Activated CD4-positive, alpha-beta T cell treated with anti-CD3 and anti-CD28 coated beads for 24 hours (primary cell): ENCODE measurements around the gene IL3.

Experiments used
- DNase-seq, 2 donors: peaks; one replicate each; pipeline ENCODE4 v3.0.0-alpha.2; 2020; ENCODE audit warnings: low read depth in 2 of 2

The IL3 gene

DNA sequence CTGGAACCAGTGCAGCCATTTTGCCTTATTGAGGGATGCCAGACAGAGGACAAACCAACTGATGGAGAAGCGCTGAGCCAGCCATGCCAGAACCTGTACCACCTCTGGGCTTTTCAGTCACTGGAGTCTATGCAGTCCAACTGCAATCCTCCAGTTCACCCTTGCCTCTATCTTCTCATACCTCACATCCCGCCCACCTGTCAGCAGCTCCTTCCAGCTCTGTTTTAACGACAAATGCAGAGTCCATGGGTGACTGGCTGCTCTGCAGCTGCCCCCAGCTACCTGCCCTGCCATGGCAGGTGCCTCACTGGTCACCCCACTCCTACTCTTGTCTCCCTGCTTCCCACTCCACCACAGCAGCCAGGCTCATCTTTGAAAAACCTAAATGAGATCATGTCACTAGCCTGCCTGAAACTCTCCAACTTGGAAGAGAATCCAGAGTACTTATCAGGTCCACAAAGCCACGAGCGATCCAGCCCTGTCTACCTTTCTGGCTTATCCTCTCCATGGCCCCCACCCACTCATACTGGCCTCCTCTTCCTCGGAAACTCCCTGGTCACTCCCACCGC is 35.0 kb upstream of the IL3 start:
- DNase-seq, result no peak

DNA sequence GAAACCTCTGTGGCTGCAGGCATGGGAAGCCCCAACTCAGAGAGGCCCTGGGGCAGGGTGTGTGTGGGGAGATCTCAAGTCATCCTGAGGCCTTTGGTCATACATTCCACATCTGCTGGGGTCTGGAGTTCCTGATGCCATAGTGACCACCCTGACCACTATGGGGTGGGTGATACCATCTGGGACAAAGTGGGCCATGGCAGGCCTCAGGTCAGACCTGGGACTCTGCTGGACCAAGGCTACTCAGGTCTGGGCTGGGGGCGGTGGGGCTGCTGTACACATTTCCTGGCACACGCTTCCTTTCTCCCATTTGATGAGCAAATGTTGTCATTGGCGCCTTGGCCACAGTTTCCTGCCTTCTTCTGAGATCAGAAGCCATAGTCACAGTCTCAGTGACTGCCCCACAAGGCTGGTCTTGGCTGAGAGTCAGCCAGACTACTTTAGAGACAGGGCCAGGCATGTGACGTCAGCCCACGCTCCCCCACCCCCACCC is 33.9 kb upstream of the IL3 start:
- no peak for DNase-seq

DNA sequence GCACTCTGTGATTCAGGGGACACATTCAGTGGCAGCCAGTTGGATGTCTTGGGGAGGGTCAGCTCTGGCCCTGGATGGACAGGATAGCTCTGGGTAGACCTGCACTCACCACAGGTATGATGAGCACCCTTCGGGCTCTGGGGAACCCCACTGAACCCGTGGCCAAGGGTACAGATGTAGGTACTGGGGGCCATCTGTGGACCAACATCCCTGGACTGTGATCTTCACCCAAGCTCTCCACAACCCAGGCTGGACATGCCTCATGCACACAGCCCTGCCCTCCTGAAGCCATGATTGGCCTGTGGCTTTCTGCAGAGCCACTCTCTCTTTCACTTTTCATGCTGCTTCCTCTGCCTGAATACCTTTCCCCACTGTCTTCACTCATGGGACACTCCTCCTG is 33.4 kb upstream of the IL3 start:
- no peak for DNase-seq

DNA sequence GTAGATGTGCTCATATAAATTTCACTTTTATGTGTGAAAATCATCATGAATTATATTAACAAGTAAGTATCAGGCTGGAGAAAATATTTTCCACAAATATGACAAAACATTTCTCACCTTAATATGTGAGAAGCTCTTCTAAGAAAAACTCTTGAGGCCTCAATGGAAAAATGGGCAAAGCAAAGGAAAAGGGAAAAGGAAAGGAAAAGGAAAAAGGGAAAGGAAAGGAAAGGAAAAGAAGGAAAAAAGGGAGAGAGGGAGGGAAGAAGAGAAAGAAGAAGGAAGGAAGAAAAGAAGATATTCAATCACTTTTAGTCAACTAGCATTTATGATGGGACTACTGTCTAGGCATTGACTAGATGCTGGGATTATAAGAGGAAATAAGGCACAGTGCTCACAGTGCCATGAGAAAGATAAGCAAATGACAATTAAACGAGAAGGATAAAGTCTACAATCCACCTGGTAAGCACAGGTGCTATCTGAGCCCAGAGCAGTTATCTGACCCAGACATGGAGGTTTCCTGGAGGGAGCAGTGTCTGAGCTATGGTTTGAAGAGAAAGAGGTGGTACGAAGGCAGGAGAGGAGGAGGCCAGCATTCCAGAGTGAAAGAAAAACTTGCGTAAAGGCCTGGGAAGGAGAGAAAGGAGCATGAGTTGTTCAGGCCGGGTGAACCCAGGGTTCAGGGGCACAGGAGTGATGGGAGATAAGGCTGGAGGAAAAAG is 30.7 kb upstream of the IL3 start:
- DNase-seq, result no peak

DNA sequence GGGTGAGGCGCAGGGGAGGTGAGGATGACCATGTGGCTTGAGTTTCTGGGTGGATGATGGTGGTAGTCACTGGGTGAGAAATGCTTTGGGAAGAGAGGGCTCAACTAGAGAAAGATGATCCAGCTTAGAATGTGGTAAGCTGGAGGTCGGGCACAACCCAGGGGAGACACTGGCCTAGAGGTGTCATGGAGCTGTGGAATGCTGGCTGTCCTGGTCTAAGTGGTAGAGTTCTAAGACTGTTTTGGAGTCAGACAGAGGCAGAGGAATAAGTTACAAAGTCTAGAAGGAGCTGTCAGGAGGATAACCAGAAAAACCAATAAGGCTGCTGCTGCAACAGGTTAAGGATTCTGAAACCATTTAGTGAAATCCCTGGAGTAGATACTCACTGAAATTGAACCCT is 29.8 kb upstream of the IL3 start:
- no peak for DNase-seq

DNA sequence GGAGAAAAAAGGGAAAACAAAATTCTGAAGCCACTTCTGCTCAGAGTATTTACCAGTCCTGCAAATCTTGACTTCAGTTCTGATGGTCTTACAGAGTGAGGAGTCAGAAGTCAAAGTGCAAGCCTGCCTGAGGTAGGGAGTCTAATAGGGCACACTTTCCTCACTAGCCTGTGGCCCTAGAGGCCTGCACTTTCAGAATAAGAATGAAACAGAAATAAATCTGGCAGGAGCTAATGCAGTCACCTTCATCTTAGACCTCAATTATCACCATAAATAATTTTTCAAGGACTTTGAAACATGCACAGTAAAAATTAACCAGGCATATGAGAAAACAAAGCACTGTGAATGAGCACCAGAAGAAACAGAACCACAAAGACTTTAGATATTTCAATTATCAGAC is 28.3 kb upstream of the IL3 start:
- no peak for DNase-seq

DNA sequence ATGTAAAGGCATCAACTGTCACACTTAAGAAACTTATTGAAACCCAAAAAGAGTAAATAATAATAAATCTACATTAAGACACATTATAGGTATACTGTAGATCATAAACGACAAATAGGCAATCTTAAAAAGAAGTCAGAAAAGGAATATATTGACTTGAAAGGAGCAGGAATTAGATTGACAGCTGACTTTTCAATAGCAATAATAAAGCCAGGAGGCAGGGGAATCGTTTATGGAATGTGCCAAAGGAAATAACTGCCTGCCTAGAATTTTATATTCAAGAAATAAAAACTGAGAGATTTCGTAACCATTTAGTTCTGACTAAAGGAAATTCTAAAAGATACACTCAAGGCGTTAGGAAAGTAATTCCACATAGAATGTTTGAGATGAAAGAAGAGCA is 27.3 kb upstream of the IL3 start:
- no peak for DNase-seq

DNA sequence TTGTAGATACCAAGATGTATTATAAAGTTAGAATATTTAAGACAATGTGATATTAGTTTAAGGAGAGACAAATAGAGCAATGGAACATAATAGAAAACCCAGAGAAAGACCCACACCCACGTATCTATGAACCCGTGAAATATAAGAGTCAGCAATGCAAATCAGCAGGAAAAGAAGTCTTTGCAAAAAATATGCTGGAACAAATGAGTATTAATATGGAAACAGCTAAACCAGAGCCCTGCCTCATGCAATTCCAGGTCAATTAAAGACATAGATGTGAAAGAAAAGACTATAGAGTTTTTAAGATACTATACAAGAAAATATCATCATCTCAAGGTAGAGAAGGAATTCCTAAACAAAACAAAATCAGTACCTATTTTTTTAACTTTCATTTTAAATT is 23.1 kb upstream of the IL3 start:
- DNase-seq, result no peak

DNA sequence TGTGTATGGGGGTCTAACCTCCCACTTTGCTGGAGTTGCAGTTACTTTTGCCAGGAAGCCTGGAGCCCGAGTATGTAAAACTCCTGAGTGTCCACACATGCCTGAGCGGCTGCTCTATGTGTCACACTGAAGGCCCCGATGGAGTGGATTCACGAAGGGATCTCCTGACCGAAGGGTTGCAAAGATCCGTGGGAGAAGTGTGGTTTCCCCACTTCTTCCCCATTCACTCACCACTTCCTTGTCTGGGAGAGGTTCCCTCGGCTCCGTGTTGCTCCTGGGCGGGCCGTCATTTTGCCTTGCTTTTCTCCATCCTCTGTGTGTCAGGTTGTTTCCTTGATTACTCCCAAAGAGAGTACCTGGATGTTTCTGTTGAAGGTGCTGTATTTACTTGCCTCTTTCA is 16.2 kb upstream of the IL3 start:
- DNase-seq, result no peak

DNA sequence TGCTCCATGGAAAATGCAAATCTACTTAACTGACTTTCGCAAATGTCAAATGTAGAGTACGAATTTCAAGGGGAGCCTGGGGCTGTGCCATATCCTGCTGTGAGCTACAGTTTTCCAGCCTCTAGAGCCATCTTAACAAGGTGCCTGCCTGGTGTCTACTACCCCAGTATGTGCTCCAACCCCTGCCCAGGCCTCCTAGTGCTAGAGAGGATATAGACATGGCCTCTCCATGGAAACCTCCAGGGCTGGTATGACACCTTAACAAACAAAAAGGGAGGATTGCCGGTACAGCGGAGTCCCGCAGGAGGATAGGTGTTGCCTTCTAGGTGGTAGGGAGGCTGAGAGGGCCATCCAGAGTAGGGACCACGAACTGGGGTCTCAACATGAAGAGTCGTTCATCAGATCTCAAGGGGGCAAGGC is 13.6 kb upstream of the IL3 start:
- no peak for DNase-seq

DNA sequence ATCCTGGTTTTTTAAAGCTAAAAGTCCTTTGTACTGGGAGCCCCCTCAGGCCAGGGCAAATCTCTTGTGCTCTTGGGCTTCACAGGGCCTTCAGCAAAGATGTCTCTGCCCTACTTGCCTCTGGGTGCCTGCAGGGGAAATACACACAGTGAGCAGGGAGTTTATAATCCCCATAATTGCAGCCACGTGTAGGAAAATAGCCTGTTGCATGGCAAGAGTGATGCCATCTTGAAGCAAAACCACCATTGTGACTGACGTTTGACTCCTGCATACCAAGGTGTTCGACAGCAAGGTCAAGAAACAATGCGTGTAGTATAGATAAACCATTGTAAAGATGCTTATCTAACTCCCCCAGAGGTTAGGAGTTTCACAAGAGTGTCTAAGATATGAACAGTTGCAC is 11.4 kb upstream of the IL3 start:
- DNase-seq, result no peak

DNA sequence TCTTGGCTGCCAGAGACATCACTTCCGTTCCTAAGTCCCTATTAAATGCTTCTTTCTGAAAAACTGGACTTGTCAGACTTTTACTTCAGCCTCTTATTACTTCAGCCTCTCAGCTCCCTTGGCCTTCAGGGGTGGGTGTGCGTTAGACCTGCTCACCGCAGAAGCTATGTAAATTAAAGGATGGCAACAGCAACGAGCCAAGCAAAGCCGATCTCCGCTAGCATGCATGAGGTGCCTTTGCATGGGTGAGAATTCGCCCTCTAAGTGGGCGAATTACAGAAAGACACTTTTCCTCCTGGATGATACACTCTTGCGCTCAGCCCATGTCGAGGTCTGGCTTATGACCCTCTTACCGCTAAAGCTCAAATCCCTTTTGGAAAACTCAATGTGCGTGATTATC is 10.9 kb upstream of the IL3 start:
- DNase-seq, result no peak

DNA sequence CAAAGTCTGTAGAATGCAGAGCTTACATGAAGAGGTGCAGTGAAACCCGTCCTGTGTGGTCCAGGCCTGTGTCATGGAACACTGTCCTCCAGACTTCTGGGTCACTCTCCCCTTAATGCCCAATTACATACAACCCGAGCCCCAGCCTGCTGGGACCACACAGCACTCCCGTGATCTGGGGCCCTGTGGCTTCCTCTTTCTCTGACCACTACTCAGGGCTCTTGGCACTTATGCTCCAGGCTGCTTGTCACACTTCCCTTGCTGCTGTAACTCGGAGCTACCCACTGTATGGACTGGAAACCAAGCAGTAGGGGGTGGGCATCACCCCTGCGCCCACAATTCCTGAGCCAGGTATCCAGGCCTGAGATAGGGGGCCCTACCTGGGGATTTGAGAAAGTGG is 10.3 kb upstream of the IL3 start:
- DNase-seq, result no peak

DNA sequence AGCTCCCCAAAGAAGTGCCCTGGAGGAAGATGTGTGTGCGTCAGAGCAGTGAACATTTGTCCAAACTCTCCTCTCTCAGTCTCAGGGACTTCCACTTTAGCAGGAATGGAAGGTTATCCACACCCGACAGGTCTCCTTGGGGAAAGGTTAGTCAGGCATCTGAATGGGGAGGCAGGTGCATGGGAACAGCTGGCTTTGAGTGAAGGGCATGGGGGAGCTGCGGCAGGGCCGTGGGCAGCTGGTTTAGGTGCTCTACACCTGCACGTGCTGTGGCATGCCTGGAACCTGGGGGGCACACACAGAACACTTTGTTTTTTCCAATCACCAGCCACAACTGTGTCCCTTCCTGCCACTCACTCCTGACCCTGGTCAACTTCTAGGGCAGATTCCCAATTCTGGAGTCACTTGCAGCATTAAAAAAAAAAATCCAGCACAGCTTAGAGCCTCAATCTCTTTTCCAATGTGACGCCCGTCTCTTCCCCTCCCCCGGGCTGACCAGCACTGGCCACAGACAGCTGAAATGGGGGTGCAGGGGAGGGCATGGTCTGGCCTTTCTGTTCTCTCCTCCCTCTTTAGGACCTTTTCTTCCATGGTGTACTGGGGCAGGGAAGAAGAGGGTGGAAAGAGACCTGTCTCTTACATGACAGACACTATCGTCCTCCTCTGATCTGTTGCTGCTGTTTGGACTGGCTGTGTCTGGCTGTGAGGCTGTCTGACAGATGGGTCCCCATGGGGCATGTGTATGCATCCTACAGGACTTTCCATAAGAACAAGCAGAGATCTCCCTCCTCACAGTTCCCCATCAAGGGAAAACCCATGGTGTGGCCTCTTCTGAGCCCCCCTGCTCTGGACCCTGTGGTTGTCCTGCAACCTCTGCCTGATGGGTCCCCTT is 9.5 kb upstream of the IL3 start:
- DNase-seq, result no peak

DNA sequence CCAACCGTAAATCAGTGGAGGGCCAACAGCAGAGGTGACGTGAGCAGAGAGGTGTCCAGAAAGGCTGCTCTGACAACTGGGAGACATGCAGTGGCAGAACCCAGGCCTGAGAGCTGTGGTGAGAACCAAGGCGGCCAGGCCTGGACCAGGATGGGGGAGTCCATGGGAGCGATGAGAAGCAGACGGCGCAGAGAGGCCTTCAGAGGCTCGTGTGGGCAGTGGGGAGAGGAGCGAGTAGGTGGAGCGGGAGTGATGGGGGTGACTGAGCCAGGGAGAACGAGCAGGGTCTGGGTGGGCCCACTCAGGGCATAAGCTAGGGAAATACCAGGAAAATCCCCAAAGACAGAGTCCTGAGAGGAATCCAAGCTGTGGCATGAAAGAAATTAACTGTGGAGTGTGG is 7.9 kb upstream of the IL3 start:
- no peak for DNase-seq

DNA sequence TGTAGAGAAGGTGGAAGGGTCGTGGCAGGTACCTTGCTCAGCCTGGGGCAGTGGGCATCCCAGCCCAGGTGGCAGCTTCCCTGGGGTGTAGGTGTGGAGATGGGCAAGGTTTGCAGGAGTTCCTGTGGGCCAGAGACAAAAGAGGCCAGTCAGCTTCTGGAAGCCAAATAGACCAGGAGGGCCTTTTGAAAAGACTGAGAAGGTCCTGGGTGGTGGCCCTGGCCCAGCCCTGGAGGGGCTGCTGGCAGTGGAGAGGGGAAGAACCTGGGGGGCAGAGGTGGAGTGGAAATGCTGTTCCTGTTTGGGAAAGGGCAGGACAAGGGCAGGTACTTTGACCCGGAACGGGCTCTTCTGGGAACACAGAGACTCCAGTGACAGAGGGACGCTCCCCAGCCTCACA is 7.0 kb upstream of the IL3 start:
- no peak for DNase-seq

DNA sequence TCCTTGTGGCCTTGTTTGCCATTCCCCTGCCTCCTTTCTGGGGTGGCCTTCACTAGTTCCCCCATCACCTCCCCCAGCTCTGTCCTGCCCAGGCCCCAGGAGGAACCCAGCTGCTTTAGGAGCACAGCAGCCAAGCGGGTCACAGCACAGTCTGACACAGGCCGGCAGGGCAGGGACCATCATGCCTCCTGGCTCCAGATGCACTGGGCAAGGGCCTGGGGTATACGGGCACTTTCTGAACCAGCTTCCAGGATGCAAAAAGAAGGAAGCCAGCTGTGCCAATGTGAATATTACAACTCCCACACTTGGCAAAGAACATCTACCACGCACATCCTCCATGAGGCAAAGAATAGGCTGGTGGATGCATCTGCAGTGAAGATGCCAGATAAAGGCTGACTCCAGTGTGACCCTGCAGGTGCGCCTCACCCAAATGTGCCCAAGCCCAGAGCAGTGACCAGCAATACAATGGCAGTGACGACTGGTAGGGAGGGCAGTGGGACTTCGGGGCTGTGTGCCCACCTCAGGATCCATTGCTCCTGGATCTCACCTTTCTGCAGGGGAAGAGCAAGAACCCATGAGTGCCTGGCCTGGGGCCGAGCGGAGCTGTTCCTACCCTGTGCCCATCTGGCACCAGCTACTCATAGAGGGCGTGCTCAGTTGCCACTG is 6.3 kb upstream of the IL3 start:
- no peak for DNase-seq

DNA sequence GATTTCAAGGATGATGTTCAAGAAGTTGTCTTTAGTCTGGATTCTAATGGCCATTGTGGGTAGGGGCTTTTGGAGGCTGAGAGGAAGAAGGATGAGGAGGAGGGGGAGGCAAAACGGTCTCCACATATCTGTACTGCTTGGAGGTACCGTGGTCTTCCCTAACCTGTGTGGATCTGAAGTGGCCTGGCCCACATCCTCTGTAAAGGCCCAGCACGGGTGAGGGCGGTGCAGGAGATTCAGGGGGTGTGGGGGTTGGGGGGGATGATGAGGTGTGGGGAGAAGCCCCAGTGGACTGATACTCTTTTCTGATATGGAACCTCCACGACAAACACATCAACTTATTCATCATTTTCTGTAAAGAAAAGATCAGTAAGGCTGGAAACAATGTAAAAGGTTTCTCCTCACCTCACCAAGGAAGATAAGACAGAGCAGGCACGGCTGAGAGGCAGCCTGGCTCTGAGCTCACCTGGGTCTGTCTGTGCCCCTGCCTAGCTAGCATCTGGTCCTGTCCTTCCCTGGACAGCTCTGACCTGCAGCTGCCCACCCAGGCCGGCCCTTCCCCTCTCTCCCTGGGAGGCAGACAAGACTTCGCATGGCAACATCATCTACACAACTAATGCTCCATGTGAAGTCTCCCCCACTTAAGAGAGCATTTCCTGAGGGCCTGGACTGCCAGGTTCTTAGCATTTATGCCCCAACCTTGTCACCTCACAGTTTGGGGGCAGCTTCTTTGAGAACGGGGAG is 5.6 kb upstream of the IL3 start:
- DNase-seq, result no peak

DNA sequence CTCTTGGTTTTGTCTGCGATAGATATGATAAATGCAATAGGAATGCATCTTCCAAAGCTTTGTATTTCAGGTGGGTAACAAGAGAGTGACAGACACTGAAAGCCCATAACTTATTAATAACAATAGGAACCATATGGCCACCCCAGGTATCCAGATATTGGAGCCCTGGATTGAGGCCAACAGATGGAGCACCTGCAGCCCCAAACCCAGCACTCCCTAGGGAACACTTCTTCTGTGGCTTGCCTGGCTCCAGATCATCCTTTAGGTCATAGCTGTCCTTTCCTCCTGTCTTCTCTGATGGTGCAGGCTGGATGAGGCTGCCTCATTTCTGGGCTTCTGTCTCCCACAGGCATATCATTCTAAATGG is 5.0 kb upstream of the IL3 start:
- no peak for DNase-seq

DNA sequence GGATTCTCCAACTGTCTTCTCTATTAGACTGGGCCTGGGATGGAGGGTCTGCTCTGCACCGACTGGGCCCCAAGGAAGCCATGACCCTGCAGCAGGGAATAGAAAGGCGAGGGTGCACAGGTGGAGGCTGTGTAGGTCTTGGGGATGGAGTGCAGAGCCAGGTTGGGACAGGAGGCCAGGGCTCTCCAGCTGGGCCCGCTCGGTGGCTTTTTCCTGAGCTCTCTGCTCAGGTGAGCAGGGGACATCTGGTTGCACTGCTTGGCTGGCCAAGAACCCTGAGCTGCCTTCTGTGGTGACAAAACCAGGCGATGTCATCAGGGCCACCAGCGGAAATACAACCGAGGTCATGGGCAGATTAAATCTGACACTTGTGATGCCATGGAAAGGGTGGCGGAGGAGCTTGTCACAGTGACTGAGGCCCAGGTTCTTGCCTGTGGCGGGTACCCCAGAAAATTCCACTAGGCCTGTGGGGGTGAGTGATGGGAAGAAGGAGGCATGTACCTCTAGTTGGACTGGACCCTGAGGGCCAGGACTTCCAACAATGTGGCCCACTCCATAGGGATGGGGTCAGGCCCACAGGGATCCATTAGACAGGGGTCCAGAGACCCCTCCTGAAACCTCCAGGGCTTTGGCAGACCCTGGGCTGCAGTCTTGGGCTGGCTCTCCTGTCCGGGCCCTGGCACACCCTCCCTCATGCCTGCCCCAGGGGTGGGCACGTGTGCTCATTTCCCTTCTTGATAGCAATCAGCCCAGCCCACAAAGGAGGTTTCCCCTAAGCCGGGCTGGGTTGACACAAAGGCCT is 4.4 kb upstream of the IL3 start:
- DNase-seq, result no peak
